Activated CD4-positive, alpha-beta T cell treated with anti-CD3 and anti-CD28 coated beads for 36 hours (primary cell): Measurements from ENCODE around the gene PTPRM. TPM values are rescaled to one million over a fixed set of nuclear protein-coding genes. Genes with fewer than 3 reads are reported as not detected.

Source experiments
- ATAC-seq: fragments of 200-7000 bp; cut with Tn5 transposase; one replicate; pipeline ENCODE4 v1.10.0; 2021; ENCODE audit warnings: mild to moderate bottlenecking, moderate library complexity
- CTCF ChIA-PET: fragments of 350-600 bp; sonication (Branson Sonifier 250); formaldehyde crosslinking; loops from one replicate; lab custom pipeline; 2021; ENCODE audit warnings: antibody characterized with exemption; lab: Charles Lee
- POLR2A ChIA-PET: fragments of 350-600 bp; sonication (Branson Sonifier 250); formaldehyde crosslinking; loops from one replicate; lab custom pipeline; 2021; ENCODE audit warnings: antibody characterized with exemption, inconsistent platforms; lab: Charles Lee
- DNase-seq: peaks from one replicate; pipeline ENCODE4 v3.0.0-alpha.2; 2020
- H3K27ac Mint-ChIP-seq: one replicate; pipeline ENCODE4 v1.8.0; 2021; ENCODE audit warnings: mixed read lengths
- H3K27me3 Mint-ChIP-seq: one replicate; pipeline ENCODE4 v1.8.0; 2021; ENCODE audit warnings: mixed read lengths
- H3K36me3 Mint-ChIP-seq: one replicate; pipeline ENCODE4 v1.8.0; 2021; ENCODE audit warnings: low read depth, mixed read lengths
- H3K4me1 Mint-ChIP-seq: one replicate; pipeline ENCODE4 v1.8.0; 2021; ENCODE audit warnings: mixed read lengths
- H3K4me3 Mint-ChIP-seq: one replicate; pipeline ENCODE4 v1.8.0; 2021; ENCODE audit warnings: mild to moderate bottlenecking, moderate library complexity, mixed read lengths
- H3K9me3 Mint-ChIP-seq: one replicate; pipeline ENCODE4 v1.8.0; 2021; ENCODE audit warnings: low read depth, mixed read lengths
- intact Hi-C, 2 experiments: fragments of 100-400 bp; cut with DNase I in 1 of 2; cut with micrococcal nuclease in 1 of 2; formaldehyde crosslinking; loops; one replicate each; pipeline versions ENCODE4 v1.14.2 to v1.15.1; 2022 to 2024; cut with DNase I, micrococcal nuclease
- total RNA-seq, 2 experiments: library from RNA; stranded (reverse); gene quantifications; one replicate each; pipeline ENCODE4 v1.2.3, GENCODE V29; 2021

Gene PTPRM
- total RNA-seq, 2 experiments from 2014 or later = 6.5 to 14.0 TPM

DNA sequence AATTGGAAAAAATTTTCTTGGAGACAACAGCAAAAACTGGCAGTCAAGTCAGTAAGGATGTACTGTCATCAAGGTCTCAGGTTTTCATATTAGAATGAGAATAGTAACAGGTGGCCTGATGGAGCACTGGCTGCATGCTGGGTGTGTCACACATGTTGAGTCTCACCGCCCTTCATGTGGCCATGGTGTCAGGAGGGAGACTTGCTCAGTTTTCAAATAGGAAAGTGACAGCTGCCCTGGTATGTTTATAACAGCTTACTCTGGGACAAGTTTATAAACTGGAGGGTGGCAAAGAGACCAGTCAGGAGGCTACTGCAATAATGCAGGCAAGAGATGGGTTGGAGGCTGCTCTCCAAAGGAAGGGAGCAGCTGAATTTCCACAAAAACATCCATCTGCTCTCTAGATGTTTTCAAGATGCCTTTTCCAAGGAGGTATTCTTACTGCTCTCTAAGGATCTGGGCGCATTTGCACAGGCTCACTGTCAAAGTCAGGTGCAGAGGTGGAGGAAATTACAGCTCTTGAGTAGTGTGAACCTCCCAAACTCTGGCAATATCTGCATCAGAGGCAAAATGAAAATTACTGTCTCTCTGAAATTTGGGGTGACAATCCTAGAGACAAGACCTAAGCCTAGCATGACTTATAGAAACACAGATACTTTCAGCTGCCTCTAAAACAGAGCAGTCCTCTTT, 720.2 kb downstream of the PTPRM start:
- no peak overlapping the region for H3K27ac Mint-ChIP-seq
- H3K4me1 Mint-ChIP-seq = no peaks in the 10 kb centered on the region
- POLR2A ChIA-PET = no interaction called here
- DNase-seq = no peak
- no peaks in the 10 kb centered on the region for H3K36me3 Mint-ChIP-seq
- intact Hi-C loops = no loop called here
- ATAC-seq = no peak
- no peaks in the 10 kb centered on the region for H3K9me3 Mint-ChIP-seq
- CTCF ChIA-PET = no interaction called here
- no peak overlapping the region for H3K4me3 Mint-ChIP-seq
- H3K27me3 Mint-ChIP-seq = no peaks in the 10 kb centered on the region

DNA sequence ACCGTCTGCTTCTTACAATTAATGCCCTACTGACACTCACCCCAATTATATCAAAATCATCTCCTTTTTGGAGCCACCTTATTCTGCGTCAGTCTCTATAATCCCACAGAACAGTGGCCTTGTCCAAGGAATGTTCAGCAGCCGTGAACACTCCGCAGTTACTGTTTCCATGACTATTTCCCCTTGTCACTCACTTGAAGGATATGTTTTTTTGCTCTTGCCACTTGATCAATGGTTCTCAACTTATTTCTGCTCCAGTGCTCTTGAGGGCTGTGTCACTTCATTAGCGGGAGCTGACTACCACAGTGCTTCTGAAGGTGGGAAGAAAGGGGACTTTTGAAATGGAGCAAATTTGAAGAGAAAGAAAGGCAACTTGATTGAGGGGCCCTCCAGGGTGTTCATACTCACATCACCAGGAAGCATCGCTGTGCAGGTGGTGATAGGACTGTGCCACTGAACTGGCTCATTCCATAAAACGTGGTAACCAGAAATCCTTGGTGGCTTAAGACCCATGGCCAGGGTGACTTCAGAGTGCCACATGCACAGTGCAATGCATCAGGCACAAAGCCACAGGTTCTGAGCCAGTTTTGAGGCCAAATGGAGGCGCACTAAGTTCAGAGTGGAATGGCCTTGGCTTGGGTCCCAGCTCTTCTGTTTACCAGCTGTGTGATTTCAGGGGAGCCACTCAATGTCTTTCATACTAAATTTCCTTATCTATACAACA, 721.5 kb downstream of the PTPRM start:
- Mint-ChIP-seq H3K27me3 (no peaks in the 10 kb centered on the region), H3K9me3 (no peaks in the 10 kb centered on the region), H3K4me1 (no peaks in the 10 kb centered on the region), H3K4me3 (no peak overlapping the region), H3K27ac (no peak overlapping the region), H3K36me3 (no peaks in the 10 kb centered on the region)
- ChIA-PET POLR2A (no interaction called here), CTCF (no interaction called here)
- no peak for ATAC-seq
- DNase-seq = no peak
- intact Hi-C loops = no loop called here

DNA sequence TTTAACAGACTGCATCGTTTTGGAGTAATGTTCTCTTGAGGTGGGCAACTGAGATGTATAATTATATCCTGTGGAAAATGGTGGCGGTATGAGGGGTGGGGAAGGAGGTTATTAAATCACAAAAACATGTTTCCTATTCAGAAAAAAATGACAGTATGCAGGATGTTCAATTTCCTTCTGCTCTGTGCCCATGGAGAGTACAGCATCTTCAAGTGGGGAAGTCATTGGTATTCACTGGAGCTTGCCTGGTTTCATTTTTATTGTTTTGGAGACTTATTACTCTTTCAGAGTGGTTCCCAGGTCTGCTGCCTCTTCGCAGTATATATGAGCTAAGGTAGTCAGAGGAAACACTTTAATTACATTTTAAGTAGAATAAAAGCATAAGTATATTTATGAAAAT, 723.3 kb downstream of the PTPRM start:
- ChIA-PET POLR2A (no interaction called here), CTCF (no interaction called here)
- Mint-ChIP-seq H3K27ac (no peak overlapping the region), H3K9me3 (no peaks in the 10 kb centered on the region), H3K4me1 (no peaks in the 10 kb centered on the region), H3K4me3 (no peak overlapping the region), H3K27me3 (no peaks in the 10 kb centered on the region), H3K36me3 (no peaks in the 10 kb centered on the region)
- ATAC-seq = no peak
- intact Hi-C loops = no loop called here
- DNase-seq = no peak

DNA sequence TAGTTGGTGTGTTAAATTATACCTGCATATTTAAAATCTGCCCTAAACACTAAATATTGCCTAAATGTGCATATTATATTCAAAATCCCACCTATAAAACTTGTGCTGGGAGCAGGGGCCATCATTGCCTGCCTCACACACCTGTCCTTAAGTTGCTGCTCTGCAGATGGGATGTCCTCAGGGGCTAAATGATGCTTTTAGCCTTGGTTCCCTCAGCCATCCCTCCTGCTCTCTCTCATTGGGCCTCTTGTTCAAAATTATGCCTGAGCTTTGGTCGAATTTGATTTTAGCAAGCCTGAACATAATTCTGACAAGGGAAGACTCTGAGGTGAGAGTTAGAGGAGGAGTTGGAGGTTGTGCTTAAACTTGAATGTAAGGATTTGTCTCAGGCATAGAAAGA, 723.8 kb downstream of the PTPRM start:
- DNase-seq (no peak), ATAC-seq (no peak)
- Mint-ChIP-seq H3K27ac (no peak overlapping the region), H3K4me1 (no peaks in the 10 kb centered on the region), H3K27me3 (no peaks in the 10 kb centered on the region), H3K36me3 (no peaks in the 10 kb centered on the region), H3K9me3 (no peaks in the 10 kb centered on the region), H3K4me3 (no peak overlapping the region)
- intact Hi-C loops = no loop called here
- ChIA-PET CTCF (no interaction called here), POLR2A (no interaction called here)

DNA sequence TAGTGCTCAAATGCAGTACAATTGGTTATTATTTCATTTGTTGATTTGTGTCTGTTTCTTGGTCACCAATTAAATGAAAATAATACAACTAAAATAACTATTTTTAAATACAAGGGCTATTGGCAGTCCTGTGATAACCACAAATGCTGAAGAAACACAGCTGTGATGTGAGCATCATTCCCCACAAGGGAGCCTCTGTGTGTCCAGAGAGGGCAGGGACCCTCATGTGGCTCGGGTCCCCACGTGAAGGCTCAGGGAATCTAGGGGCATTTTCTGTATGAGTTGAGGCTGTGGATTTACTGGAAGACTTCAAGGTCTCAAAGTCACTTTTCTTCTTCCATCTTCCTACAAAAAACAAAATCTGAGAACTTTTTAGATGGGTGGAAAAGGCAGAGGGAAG, 726.1 kb downstream of the PTPRM start:
- no peak overlapping the region for H3K27ac Mint-ChIP-seq
- ChIA-PET CTCF (interaction anchor here (0.6 kb wide), 1 partner anchor 111 kb away, joined by 3 read pairs; no protein-coding TSS in a partner anchor), POLR2A (no interaction called here)
- no peak for DNase-seq
- intact Hi-C loops = no loop called here
- no peaks in the 10 kb centered on the region for H3K4me1 Mint-ChIP-seq
- H3K36me3 Mint-ChIP-seq = no peaks in the 10 kb centered on the region
- H3K9me3 Mint-ChIP-seq = no peaks in the 10 kb centered on the region
- ATAC-seq = no peak
- H3K4me3 Mint-ChIP-seq = no peak overlapping the region
- H3K27me3 Mint-ChIP-seq = no peaks in the 10 kb centered on the region

DNA sequence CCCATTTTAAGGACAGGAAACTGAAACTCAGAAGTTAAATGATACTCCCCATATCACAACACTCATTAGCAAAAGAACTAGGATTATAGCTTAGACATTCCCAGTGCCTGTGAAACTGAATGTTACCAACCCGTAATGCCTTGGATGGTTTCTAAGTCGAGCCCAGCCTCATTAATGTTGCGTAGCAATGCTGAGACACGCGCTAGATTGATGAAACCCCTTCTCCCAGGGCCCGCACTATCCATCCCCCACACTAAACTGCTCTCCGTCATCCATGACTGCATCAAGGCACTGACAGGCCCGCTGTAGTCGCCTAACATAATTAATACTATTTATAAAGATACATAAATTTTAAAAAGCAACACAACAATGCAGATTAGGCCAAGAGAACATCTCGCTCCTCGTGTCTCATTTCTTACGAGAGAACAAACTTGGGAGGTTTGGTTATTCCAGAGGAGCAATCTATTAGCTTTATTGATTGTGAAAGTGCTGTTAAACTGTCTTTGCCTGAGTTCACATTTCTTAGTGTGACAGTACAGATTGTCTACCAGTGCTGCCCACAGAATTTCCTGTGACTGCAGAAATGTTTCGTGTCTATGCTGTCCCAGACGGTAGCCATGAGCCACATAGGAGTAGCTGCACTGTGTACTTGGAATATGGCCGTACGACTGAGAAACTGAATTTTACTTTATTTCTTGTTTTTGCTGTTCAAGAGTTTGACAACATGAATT, 729.9 kb downstream of the PTPRM start:
- ChIA-PET POLR2A (no interaction called here), CTCF (no interaction called here)
- Mint-ChIP-seq H3K27me3 (no peaks in the 10 kb centered on the region), H3K4me1 (no peaks in the 10 kb centered on the region), H3K27ac (no peak overlapping the region), H3K36me3 (no peaks in the 10 kb centered on the region), H3K9me3 (no peaks in the 10 kb centered on the region), H3K4me3 (no peak overlapping the region)
- DNase-seq (no peak), ATAC-seq (no peak)
- intact Hi-C loops = no loop called here

DNA sequence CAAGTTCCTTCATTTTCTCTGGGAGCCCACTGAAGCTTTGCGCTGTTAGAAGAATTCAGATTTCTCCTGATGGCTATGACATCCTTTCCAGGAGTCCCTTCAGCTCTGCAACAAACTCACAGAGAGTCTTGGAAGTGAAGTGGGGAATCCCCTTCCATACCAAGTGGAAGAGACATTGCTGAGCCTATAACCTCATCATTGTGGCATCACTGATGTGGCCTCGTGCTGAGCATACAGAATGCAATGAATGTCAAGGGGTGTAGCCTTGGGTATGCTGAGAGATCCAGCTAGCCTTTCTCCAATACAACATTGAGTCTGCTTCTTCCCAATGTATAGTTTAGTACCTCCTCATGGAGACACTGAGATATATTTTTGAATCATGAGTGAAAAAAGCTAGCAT, 731.1 kb downstream of the PTPRM start:
- H3K27me3 Mint-ChIP-seq = no peaks in the 10 kb centered on the region
- ChIA-PET POLR2A (no interaction called here), CTCF (no interaction called here)
- no peaks in the 10 kb centered on the region for H3K4me1 Mint-ChIP-seq
- H3K9me3 Mint-ChIP-seq = no peaks in the 10 kb centered on the region
- H3K27ac Mint-ChIP-seq = no peak overlapping the region
- H3K4me3 Mint-ChIP-seq = no peak overlapping the region
- intact Hi-C loops = no loop called here
- no peaks in the 10 kb centered on the region for H3K36me3 Mint-ChIP-seq
- no peak for DNase-seq
- ATAC-seq = no peak

DNA sequence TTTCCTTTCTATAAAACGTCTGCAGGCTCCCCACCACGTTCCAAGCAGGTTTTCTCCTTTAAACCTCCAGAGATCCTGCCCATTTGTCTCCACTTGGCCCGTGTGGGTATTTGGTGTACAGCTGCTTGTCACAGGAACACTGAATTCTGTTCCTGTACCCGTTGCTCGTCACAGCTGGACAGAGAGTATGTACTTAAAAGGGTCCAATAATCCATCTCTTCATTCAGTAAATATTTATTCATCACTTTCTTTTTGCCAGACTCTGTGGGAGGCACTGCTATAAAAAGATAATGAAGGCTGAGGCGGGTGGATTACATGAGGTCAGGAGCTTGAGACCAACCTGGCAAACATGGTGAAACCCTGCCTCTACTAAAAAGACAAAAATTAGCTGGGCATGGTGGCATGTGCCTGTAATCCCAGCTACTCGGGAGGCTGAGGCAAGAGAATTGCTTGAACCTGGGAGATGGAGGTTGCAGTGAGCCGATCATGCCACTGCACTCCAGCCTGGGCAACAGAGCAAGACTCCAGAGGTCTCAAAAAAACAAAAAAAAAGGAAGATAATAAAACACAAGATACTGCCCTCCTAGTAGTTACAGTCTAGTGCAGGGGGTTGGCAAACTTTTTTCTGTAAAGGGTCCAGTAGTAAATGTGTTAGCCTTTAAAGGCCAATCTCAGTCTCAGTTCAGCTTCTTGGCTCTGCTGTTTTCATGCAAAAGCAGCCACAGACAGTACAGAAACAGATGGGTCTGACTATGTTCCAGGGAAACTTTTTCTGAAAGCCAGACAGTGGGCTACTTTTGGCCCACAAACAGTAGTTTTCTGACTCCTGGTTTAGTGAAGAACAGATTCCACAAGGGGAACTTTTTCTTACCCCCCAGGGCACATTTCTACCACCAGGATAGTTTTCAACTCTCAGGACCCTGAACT, 732.2 kb downstream of the PTPRM start:
- H3K4me1 Mint-ChIP-seq = no peaks in the 10 kb centered on the region
- ChIA-PET POLR2A (no interaction called here), CTCF (no interaction called here)
- DNase-seq = no peak
- no peak for ATAC-seq
- H3K36me3 Mint-ChIP-seq = no peaks in the 10 kb centered on the region
- intact Hi-C loops = no loop called here
- no peaks in the 10 kb centered on the region for H3K27me3 Mint-ChIP-seq
- H3K27ac Mint-ChIP-seq = no peak overlapping the region
- no peak overlapping the region for H3K4me3 Mint-ChIP-seq
- no peaks in the 10 kb centered on the region for H3K9me3 Mint-ChIP-seq

DNA sequence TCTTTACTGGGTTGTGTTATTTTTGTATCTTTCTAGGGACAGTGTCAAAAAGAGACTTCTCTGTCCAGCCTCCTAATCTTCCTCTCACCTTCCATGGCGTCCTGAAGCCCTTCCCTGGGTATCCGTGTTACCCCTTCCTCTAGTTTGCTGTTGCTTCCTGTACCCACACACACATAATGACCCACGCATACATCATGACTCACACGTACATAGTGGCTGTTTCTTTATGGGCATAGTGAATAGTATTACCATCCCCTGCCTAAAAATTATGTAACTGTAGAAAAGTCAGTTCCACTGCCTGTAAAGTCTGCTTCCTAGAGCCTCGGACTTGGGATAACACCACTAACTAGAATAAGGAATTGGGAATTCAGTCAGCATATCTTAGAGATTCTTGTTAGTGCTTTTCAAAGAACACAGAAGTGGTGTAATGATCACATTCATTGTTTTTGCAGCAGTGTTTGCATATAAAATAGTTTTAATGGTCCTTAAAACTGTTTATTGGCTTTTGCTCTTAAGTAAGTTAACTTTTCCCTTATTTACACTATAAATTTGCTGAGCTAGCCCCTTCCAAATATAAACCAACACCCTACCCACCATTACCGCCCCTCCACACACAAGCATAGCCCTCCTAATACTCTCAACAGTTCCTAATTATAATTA, 733.8 kb downstream of the PTPRM start:
- Mint-ChIP-seq H3K9me3 (no peaks in the 10 kb centered on the region), H3K4me1 (no peaks in the 10 kb centered on the region), H3K27me3 (no peaks in the 10 kb centered on the region), H3K27ac (no peak overlapping the region), H3K4me3 (no peak overlapping the region), H3K36me3 (no peaks in the 10 kb centered on the region)
- DNase-seq = no peak
- intact Hi-C loops = no loop called here
- ChIA-PET CTCF (no interaction called here), POLR2A (no interaction called here)
- ATAC-seq = no peak

DNA sequence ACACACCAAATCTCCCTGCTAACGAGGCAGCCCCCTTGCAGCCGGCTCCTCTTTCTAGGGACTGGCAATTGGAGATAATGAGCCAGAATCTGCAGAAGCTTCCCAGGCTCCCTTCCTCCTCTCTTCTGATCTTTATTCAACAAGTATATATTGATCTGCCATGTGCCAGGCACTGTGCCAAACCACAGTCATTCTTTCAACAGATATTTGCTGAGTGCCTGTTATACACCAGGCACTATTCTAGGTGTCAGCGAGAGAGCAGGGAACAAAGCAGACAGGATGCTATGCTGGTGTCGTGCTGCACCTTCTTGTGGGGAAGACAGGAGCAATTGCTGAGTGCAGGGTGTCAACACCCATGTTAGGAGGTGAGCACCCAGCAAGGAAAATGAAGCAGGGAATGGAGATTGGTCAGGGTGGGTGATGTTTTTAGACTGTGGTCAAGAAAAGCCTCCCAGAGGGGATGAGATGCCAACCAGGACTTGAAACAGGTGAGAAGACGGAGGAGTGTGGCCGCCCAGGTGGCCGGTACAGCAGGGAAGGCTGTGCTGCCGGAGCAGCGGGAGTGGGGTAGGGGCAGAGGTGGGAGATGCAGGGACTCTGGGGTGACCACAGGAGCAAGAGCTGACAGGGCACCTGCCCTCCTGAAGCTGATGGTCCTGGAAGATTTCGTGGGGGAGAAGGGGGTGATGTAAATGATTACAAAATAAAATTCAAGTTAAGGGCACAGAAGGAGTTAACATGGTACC, 734.5 kb downstream of the PTPRM start:
- ATAC-seq (no peak), DNase-seq (no peak)
- Mint-ChIP-seq H3K9me3 (no peaks in the 10 kb centered on the region), H3K4me1 (no peaks in the 10 kb centered on the region), H3K27ac (no peak overlapping the region), H3K4me3 (no peak overlapping the region), H3K27me3 (no peaks in the 10 kb centered on the region), H3K36me3 (no peaks in the 10 kb centered on the region)
- ChIA-PET CTCF (no interaction called here), POLR2A (no interaction called here)
- intact Hi-C loops = no loop called here
